GM12878 (cell line): ENCODE results near the gene SLC39A11. TPM values are rescaled to one million over a fixed set of nuclear protein-coding genes. Genes with fewer than 3 reads are reported as not detected.

Source experiments
- ATAC-seq: fragments of 200-7000 bp; cut with Tn5 transposase; 3 replicates; pipeline ENCODE4 v1.9.1; 2020; ENCODE audit warnings: mild to moderate bottlenecking, moderate library complexity
- BruUV-seq: library from RNA; stranded (reverse); fragments of 400-500 nt; replicated peaks from 2 replicates; lab custom pipeline; 2021; lab: Mats Ljungman, UMichigan
- CTCF ChIA-PET: fragments of 300-600 bp; sonication (Branson Sonifier 250); formaldehyde crosslinking; extraction: SDS; loops from one replicate; lab custom pipeline; 2021; ENCODE audit warnings: inconsistent platforms; lab: Yijun Ruan, JAX
- POLR2A ChIA-PET: fragments of 350-600 bp; formaldehyde crosslinking; extraction: SDS; loops from one replicate; lab custom pipeline; 2021; ENCODE audit warnings: inconsistent platforms; lab: Charles Lee
- RAD21 ChIA-PET: fragments of 300-600 bp; sonication (Branson Sonifier 250); formaldehyde crosslinking; loops from one replicate; lab custom pipeline; 2023; ENCODE audit warnings: antibody characterized with exemption; ENCODE audit not compliant: unreplicated experiment; lab: Charles Lee
- SMC1A ChIA-PET: fragments of 300-600 bp; sonication (Branson Sonifier 250); formaldehyde crosslinking; loops from one replicate; lab custom pipeline; 2023; ENCODE audit not compliant: unreplicated experiment, uncharacterized antibody; lab: Charles Lee
- DNase-seq: peaks from one replicate; pipeline ENCODE4 v3.0.0-alpha.2; 2011; ENCODE audit warnings: low read depth, low spot score
- FAIRE-seq: peaks from 3 replicates; lab custom pipeline; 2011; peaks lifted over from hg19 to GRCh38; lab: Jason Lieb, UNC
- H2AFZ ChIP-seq: 2 replicates; pipeline ENCODE4 v1.6.0; 2011; ENCODE audit warnings: low read depth, low read length, control low read depth; ENCODE audit not compliant: control insufficient read depth
- H3K27ac ChIP-seq: 2 replicates; pipeline ENCODE4 v1.5.1; 2011; ENCODE audit warnings: control low read depth; ENCODE audit not compliant: control insufficient read depth, insufficient read depth
- H3K27me3 ChIP-seq, 2 experiments: replicated peaks in 1 of 2; 2 replicates each; pipeline versions ENCODE4 v1.6.0 to v1.6.1; 2011; ENCODE audit warnings: low read length in 1 of 2; ENCODE audit not compliant: control insufficient read depth in 2 of 2, insufficient read depth in 2 of 2
- H3K36me3 ChIP-seq, 2 experiments: 2 replicates each; pipeline ENCODE4 v1.5.1; 2011; ENCODE audit warnings: low read length in 1 of 2; ENCODE audit not compliant: control insufficient read depth in 2 of 2, insufficient read depth in 2 of 2
- H3K4me1 ChIP-seq: 2 replicates; pipeline ENCODE4 v1.6.1; 2011; ENCODE audit warnings: mild to moderate bottlenecking, low read length, moderate library complexity, mixed read lengths; ENCODE audit not compliant: control insufficient read depth, insufficient read depth
- H3K4me2 ChIP-seq: 2 replicates; pipeline ENCODE4 v1.6.0; 2011; ENCODE audit warnings: control low read depth; ENCODE audit not compliant: control insufficient read depth, insufficient read depth
- H3K4me3 ChIP-seq: fragments of 200-600 bp; sonication (generic); 2 replicates; pipeline ENCODE4 v1.5.1; 2016
- H3K79me2 ChIP-seq: 2 replicates; pipeline ENCODE4 v1.6.0; 2011; ENCODE audit warnings: low read length; ENCODE audit not compliant: control insufficient read depth, insufficient read depth
- H3K9ac ChIP-seq: 2 replicates; pipeline ENCODE4 v1.8.0; 2011; ENCODE audit warnings: low read length, control low read depth, mixed read lengths; ENCODE audit not compliant: control insufficient read depth, insufficient read depth
- H3K9me3 ChIP-seq: replicated peaks from 3 replicates; pipeline ENCODE4 v1.5.1; 2011; ENCODE audit warnings: mild to moderate bottlenecking, low read length; ENCODE audit not compliant: control insufficient read depth, insufficient read depth
- H4K20me1 ChIP-seq: 2 replicates; pipeline ENCODE4 v1.6.0; 2011; ENCODE audit not compliant: control insufficient read depth, insufficient read depth
- E2F8 ChIP-seq: fragments of 450-650 bp; IDR thresholded peaks from 2 replicates; pipeline ENCODE4 v1.6.1; 2018; ENCODE audit warnings: mild to moderate bottlenecking, low read depth, moderate library complexity; ENCODE audit not compliant: partially characterized antibody
- PAX5 ChIP-seq: IDR thresholded peaks from 2 replicates; pipeline ENCODE4 v1.6.1; 2011; ENCODE audit warnings: low read depth, low read length, borderline replicate concordance
- POU2F2 ChIP-seq: IDR thresholded peaks from 3 replicates; pipeline ENCODE4 v1.6.1; 2011; ENCODE audit warnings: low read depth, mild to moderate bottlenecking, low read length, borderline replicate concordance
- RELA ChIP-seq: fragments of 450-650 bp; IDR thresholded peaks from 2 replicates; pipeline ENCODE4 v1.8.0; 2014; ENCODE audit warnings: borderline replicate concordance; ENCODE audit not compliant: partially characterized antibody
- SMC3 ChIP-seq: IDR thresholded peaks from 2 replicates; pipeline ENCODE4 v1.6.1; 2011; ENCODE audit warnings: low read length, improper control_type of control experiment, borderline replicate concordance
- ZNF24 ChIP-seq: fragments of 450-650 bp; IDR thresholded peaks from 2 replicates; pipeline ENCODE4 v1.6.1; 2017; ENCODE audit warnings: antibody characterized with exemption, mild to moderate bottlenecking
- WGBS: methylation state at CpG from one replicate; pipeline ENCODE4 v1.1.6; 2016; ENCODE audit warnings: low lambda C conversion rate; ENCODE audit not compliant: insufficient replicate concordance, insufficient coverage; ENCODE audit errors: missing lambda C conversion rate; 5-methylcytosine and 5-hydroxymethylcytosine counted together
- in situ Hi-C: fragments of 300-500 bp; cut with MboI; formaldehyde crosslinking; loops from 9 replicates; pipeline ENCODE4 v1.14.3; 2018; ENCODE audit warnings: mixed read lengths
- intact Hi-C: fragments of 100-400 bp; cut with micrococcal nuclease; formaldehyde crosslinking; loops from one replicate; pipeline ENCODE4 v1.14.2; 2022; ENCODE audit not compliant: unreplicated experiment
- polyA plus RNA-seq, 11 experiments: library from polyadenylated mRNA; depleted of rRNA in 4 of 11; unstranded in 6 of 11; stranded (reverse) in 5 of 11; fragments of >200 nt; fragmentation: Nextera tagmentation in 4 of 11; fragmentation: Illumina TruSeq in 1 of 11; extraction: Ambion mirVana in 4 of 11; extraction: Trizol in 1 of 11; gene quantifications; 1 replicate in 1 of 11; 2 replicates in 10 of 11; pipeline versions ENCODE4 v1.2.1 to v1.2.3, GENCODE V29; 2011 to 2016; ENCODE audit warnings: inconsistent platforms in 2 of 11, missing spikeins in 2 of 11, low read depth in 1 of 11
- total RNA-seq, 4 experiments: library from RNA; depleted of rRNA in 3 of 4; stranded (reverse); fragments of >200 nt in 3 of 4; fragmentation: Illumina TruSeq in 1 of 4; extraction: Trizol in 1 of 4; gene quantifications; 2 replicates each; pipeline versions ENCODE4 v1.2.1 to v1.2.3, GENCODE V29; 2013 to 2021

SLC39A11 gene
- total and polyA plus RNA-seq, 10 of the 15 experiments (the other 5 are each of a cell fraction or from before 2014, with no cell fraction given): 8.6 to 23.8 (median 14.0) TPM

- ChIA-PET CTCF (interaction anchor here (1.1 to 3.6 kb wide), 3 partner anchors 8 to 253 kb away, joined by 4 to 14 read pairs (median 5); no protein-coding TSS in a partner anchor), SMC1A (interaction anchor here (0.9 to 1.1 kb wide), 2 partner anchors 173 to 176 kb away, joined by 3 to 4 read pairs; no protein-coding TSS in a partner anchor), RAD21 (interaction anchor here (1.0 kb wide), 1 partner anchor 176 kb away, joined by 4 read pairs; no protein-coding TSS in a partner anchor), POLR2A (no interaction called here)
- Histone ChIP-seq H3K27ac (no peak overlapping the region), H3K79me2 (no peaks in the 10 kb centered on the region), H2AFZ (no peak overlapping the region), H3K4me2 (no peak overlapping the region), H3K36me3 (no peaks in the 10 kb centered on the region; a peak in 2 of 4 replicates), H3K9ac (no peak overlapping the region), H3K27me3 (no peaks in the 10 kb centered on the region), H4K20me1 (no peaks in the 10 kb centered on the region), H3K4me3 (no peak overlapping the region), H3K9me3 (no peaks in the 10 kb centered on the region), H3K4me1 (peaks cover 6% of the 10 kb centered on the region)
- TF ChIP-seq SMC3 (no peak), PAX5 (no peak), ZNF24 (peak; percentile 67; the same call in 1 of the 2 replicates), RELA (no peak), POU2F2 (no peak), E2F8 (no peak)
- in situ Hi-C loops (no loop called here), intact Hi-C loops (no loop called here)
- ATAC-seq (no peak), DNase-seq (no peak), FAIRE-seq (peak; percentile 23)
- 98% methylated on average over 8 of the region's 8 CpGs for WGBS
- BruUV-seq: no TSS peak
Observed at GRCh38 chr17:72732893-72733618, 359.4 kb downstream of the SLC39A11 start.
